HEK293 (cell line): Measurements from ENCODE around the gene SCAF4.

ENCODE experiments used
- CTCF ChIA-PET: fragments of 350-600 bp; formaldehyde crosslinking; extraction: SDS; loops from one replicate; lab custom pipeline; 2021; ENCODE audit warnings: antibody characterized with exemption; lab: Yijun Ruan, JAX
- POLR2A ChIA-PET: fragments of 300-600 bp; formaldehyde crosslinking; extraction: SDS; loops from one replicate; lab custom pipeline; 2020; ENCODE audit warnings: antibody characterized with exemption, inconsistent platforms; lab: Yijun Ruan, JAX
- H3K27ac ChIP-seq: fragments of 200-500 bp; sonication (Bioruptor generic); 2 replicates; pipeline ENCODE4 v1.5.1; 2014; ENCODE audit warnings: low read depth, low read length, control low read depth, inconsistent platforms; ENCODE audit errors: extremely low read depth
- H3K36me3 ChIP-seq, 2 experiments: fragments of 200-500 bp in 1 of 2; sonication (Bioruptor generic) in 1 of 2; 1 replicate in 1 of 2; 2 replicates in 1 of 2; pipeline ENCODE4 v1.5.1; 2014 to 2017; ENCODE audit warnings: inconsistent platforms in 2 of 2, low read length in 2 of 2; ENCODE audit not compliant: control insufficient read depth in 2 of 2, insufficient read depth in 1 of 2
- H3K4me1 ChIP-seq: fragments of 200-500 bp; sonication (Bioruptor generic); 2 replicates; pipeline ENCODE4 v1.5.1; 2014; ENCODE audit warnings: mild to moderate bottlenecking, low read length, inconsistent platforms; ENCODE audit not compliant: control insufficient read depth, insufficient read depth
- H3K4me3 ChIP-seq: 2 replicates; pipeline ENCODE4 v1.5.1; 2011; ENCODE audit warnings: low read depth, mild to moderate bottlenecking, control low read depth, low read length, moderate library complexity
- H3K9me3 ChIP-seq: fragments of 200-500 bp; sonication (Bioruptor generic); 2 replicates; pipeline ENCODE4 v1.5.1; 2014; ENCODE audit warnings: low read depth, low read length, inconsistent platforms; ENCODE audit not compliant: control insufficient read depth, insufficient read depth
- MYNN ChIP-seq: fragments of 450-650 bp; formaldehyde crosslinking; IDR thresholded peaks from 2 replicates; pipeline ENCODE4 v1.5.1; 2016; ENCODE audit warnings: missing biosample characterization, missing genetic modification characterization, borderline replicate concordance
- PRDM6 ChIP-seq: fragments of 450-650 bp; formaldehyde crosslinking; IDR thresholded peaks from 2 replicates; pipeline ENCODE4 v1.5.1; 2017; ENCODE audit warnings: missing biosample characterization, missing genetic modification characterization
- SCRT2 ChIP-seq: fragments of 450-650 bp; formaldehyde crosslinking; IDR thresholded peaks from 2 replicates; pipeline ENCODE4 v1.5.1; 2016; ENCODE audit warnings: missing biosample characterization, missing genetic modification characterization
- YY2 ChIP-seq: fragments of 450-650 bp; formaldehyde crosslinking; IDR thresholded peaks from 2 replicates; pipeline ENCODE4 v1.5.1; 2016; ENCODE audit warnings: missing biosample characterization, missing genetic modification characterization
- ZBTB1 ChIP-seq: fragments of 450-650 bp; formaldehyde crosslinking; IDR thresholded peaks from 2 replicates; pipeline ENCODE4 v1.5.1; 2016; ENCODE audit warnings: missing biosample characterization, missing genetic modification characterization
- ZBTB17 ChIP-seq: fragments of 450-650 bp; formaldehyde crosslinking; IDR thresholded peaks from 2 replicates; pipeline ENCODE4 v1.5.1; 2016; ENCODE audit warnings: missing biosample characterization, missing genetic modification characterization
- ZBTB6 ChIP-seq: fragments of 450-650 bp; formaldehyde crosslinking; IDR thresholded peaks from 2 replicates; pipeline ENCODE4 v1.5.1; 2017; ENCODE audit warnings: missing biosample characterization, missing genetic modification characterization
- ZFHX2 ChIP-seq: fragments of 450-650 bp; formaldehyde crosslinking; conservative IDR thresholded peaks from 2 replicates; pipeline ENCODE4 v1.5.1; 2016; ENCODE audit warnings: missing biosample characterization, missing genetic modification characterization
- ZNF221 ChIP-seq: fragments of 450-650 bp; formaldehyde crosslinking; IDR thresholded peaks from 2 replicates; pipeline ENCODE4 v1.5.1; 2017; ENCODE audit warnings: missing biosample characterization, missing genetic modification characterization, borderline replicate concordance
- ZNF24 ChIP-seq: fragments of 450-650 bp; formaldehyde crosslinking; IDR thresholded peaks from 2 replicates; pipeline ENCODE4 v1.5.1; 2016; ENCODE audit warnings: missing biosample characterization, missing genetic modification characterization
- ZNF292 ChIP-seq: fragments of 450-650 bp; formaldehyde crosslinking; IDR thresholded peaks from 2 replicates; pipeline ENCODE4 v1.5.1; 2016; ENCODE audit warnings: low read depth, missing biosample characterization, missing genetic modification characterization, borderline replicate concordance
- ZNF366 ChIP-seq: fragments of 450-650 bp; formaldehyde crosslinking; conservative IDR thresholded peaks from 2 replicates; pipeline ENCODE4 v1.5.1; 2016; ENCODE audit warnings: missing biosample characterization, missing genetic modification characterization
- ZNF510 ChIP-seq: fragments of 450-650 bp; formaldehyde crosslinking; IDR thresholded peaks from 2 replicates; pipeline ENCODE4 v1.5.1; 2018; ENCODE audit warnings: mild to moderate bottlenecking, missing genetic modification characterization, missing biosample characterization; ENCODE audit not compliant: insufficient replicate concordance
- ZNF645 ChIP-seq: fragments of 450-650 bp; formaldehyde crosslinking; IDR thresholded peaks from 2 replicates; pipeline ENCODE4; 2016; ENCODE audit warnings: missing biosample characterization, missing genetic modification characterization

SCAF4 gene

GRCh38 chr21:31713973-31714740 lies 17.8 kb downstream of the SCAF4 start:
- no peaks in the 10 kb centered on the region for H3K36me3 ChIP-seq
- H3K27ac ChIP-seq, result no peak overlapping the region
- H3K4me3 ChIP-seq, result no peak overlapping the region
- peaks cover 9% of the 10 kb centered on the region; the same call in 1 of the 2 replicates for H3K4me1 ChIP-seq
- CTCF ChIA-PET, result no interaction called here
- POLR2A ChIA-PET, result no interaction called here
- TF ChIP-seq ZNF366 (tag by site-specific recombination), result 0 out of 2 replicates have a peak, but pooled peaks have one; percentile 10
- TF ChIP-seq PRDM6 (tag by site-specific recombination), result peak; percentile 89
- TF ChIP-seq ZNF645 (tag by site-specific recombination), result no peak
- H3K9me3 ChIP-seq, result no peaks in the 10 kb centered on the region

GRCh38 chr21:31713115-31713514 lies 18.8 kb downstream of the SCAF4 start:
- H3K4me1 ChIP-seq, result peaks cover 16% of the 10 kb centered on the region; the same call in 1 of the 2 replicates
- CTCF ChIA-PET, result no interaction called here
- TF ChIP-seq ZBTB6 (tag by site-specific recombination) (peak; percentile 53; the same call in 1 of the 2 replicates), ZBTB17 (no peak)
- TF ChIP-seq, all 188 proteins: peak for 1
- Histone ChIP-seq H3K4me3 (no peak overlapping the region), H3K27ac (no peak overlapping the region), H3K9me3 (no peaks in the 10 kb centered on the region), H3K36me3 (no peaks in the 10 kb centered on the region)
- POLR2A ChIA-PET, result interaction anchor here (0.7 kb wide), 1 partner anchor 50 kb away, joined by 3 read pairs; no protein-coding TSS in a partner anchor

- TF ChIP-seq ZBTB1 (tag by site-specific recombination), result no peak
- peak; percentile 62 for TF ChIP-seq SCRT2
- 0 out of 2 replicates have a peak, but pooled peaks have one; percentile 20 for TF ChIP-seq PRDM6 (tag by site-specific recombination)
- no peak for TF ChIP-seq YY2
- TF ChIP-seq ZNF221 (tag by site-specific recombination), result no peak
- no peak for TF ChIP-seq ZNF510 (tag by site-specific recombination)
- TF ChIP-seq ZNF292 (tag by site-specific recombination), result no peak
- TF ChIP-seq MYNN (tag by site-specific recombination), result no peak
- TF ChIP-seq ZNF24 (tag by site-specific recombination), result no peak
- no peak for TF ChIP-seq ZFHX2 (tag by site-specific recombination)
- Histone ChIP-seq H3K9me3 (no peaks in the 10 kb centered on the region), H3K27ac (no peak overlapping the region), H3K4me3 (no peak overlapping the region), H3K36me3 (no peaks in the 10 kb centered on the region), H3K4me1 (peaks cover 16% of the 10 kb centered on the region; the same call in 1 of the 2 replicates)
- ChIA-PET CTCF (interaction anchor here (0.8 kb wide), 1 partner anchor 9 kb away, joined by 4 read pairs; no protein-coding TSS in a partner anchor), POLR2A (no interaction called here)
Observed at GRCh38 chr21:31711745-31712285, 20.1 kb downstream of the SCAF4 start.
